HG03575 (cell line): ENCODE results near the gene SLC27A4.
"Not testable (repeated sequence)": the region's sequence is repeated elsewhere in the genome, so short reads cannot be mapped to it uniquely, and the experiment has no call there.

Source experiments
- ATAC-seq: cut with Tn5 transposase; IDR thresholded peaks from one replicate; pipeline ENCODE4 v1.9.1; 2021; ENCODE audit not compliant: unreplicated experiment, insufficient number of reproducible peaks, low FRiP score; ENCODE audit errors: extremely low read depth

SLC27A4 gene

GRCh38 chr9:128323212-128323730 lies 17.1 kb upstream of the SLC27A4 start:
- no peak for ATAC-seq

- no peak for ATAC-seq
Observed at GRCh38 chr9:128323791-128324190, 16.5 kb upstream of the SLC27A4 start.

- no peak for ATAC-seq
Observed at GRCh38 chr9:128324401-128324800, 15.9 kb upstream of the SLC27A4 start.

DNA sequence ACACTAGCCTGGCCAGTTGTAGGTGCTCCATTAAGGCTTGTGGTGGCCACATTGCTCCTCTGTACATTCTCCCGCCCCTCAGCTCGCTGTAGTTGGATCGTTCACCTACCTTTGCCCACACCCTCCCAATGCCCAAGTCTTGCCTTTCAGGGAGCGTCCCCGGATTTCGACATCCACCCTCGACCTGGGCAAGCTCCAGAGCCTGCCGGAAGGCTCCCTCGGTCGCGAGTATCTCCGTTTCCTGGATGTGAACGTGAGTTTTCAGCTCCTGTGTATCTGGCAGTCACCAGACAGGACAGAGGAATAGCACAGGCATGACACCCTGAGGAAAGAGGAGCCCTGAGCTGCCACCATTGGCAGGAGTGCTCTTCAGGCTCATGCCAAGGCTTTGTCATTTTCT lies 14.7 kb upstream of the SLC27A4 start:
- no peak for ATAC-seq

DNA sequence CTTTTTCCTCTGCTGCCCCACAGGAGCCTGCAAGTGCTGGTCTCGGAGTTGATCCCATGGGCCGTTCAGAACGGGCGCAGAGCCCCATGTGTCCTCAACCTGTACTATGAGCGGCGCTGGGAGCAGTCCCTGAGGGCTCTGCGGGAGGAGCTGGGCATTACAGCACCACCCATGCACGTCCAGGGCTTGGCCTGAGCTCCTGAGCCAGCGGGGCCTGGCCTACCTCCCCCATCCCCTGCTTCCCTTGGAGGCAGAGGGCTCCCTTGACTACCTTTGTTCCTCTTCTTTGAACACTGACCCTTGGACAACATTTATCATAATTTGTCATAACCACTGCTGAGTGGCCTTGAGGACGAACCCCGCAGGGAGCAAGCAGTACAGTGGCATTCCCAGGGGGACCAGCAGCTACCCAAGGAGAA lies 6.9 kb upstream of the SLC27A4 start:
- ATAC-seq = no peak

DNA sequence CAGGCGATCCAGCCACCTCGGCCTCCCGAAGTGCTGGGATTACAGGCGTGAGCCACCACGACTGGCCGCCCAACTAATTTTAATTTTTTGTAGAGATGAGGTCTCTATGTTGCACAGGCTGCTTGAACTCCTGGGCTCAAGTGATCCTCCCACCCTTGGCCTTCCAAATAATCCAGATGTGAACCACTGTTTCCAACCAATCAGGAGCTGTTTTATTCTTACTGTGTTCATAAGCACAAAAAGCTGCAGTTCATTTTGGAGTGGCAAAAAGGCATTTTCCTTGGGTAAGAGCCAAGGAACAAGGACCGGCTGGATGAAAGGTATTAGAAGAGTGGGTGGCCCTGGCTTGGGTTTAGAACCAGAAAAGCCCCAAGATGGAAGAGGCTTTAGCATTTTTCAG lies 5.2 kb upstream of the SLC27A4 start:
- ATAC-seq = no peak

DNA sequence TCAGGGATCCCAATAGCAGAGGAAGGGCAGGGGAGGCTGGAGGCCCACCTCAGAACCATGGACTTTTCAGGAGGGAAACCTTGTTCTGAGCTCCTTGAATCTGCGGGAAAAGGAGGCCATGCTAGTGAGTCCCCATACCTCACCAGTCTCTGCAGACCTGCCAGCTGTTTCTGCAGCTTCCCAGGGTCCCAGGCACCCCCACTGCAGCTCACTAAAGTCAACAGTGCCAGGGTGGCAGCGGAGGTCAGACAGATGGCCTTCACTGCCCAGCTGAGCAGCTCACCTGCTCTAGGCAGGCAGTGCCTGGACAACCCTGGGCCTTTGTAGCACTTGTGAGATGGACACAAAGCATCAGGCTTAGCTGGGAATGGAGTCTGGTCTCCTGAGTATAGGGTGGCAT lies 4.4 kb upstream of the SLC27A4 start:
- ATAC-seq = no peak

DNA sequence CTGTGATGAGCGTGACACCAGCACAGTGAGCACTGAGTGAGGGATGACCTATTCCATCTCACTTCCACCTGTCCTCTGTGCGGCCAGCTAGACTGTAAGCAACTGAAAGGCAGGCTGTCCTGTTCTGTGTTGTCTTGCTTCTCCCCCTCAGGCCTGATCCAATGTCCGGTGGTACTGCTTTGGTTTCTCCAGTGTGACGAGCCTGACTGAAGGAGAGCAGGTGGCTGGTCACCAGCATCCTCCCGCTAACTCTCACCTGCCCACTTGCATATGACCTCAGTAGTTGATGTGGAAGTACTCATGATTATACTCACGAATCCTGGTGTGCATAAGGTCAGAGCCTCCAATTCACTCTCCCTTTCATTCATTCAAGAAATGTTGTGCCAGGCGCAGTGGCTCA lies 2.4 kb upstream of the SLC27A4 start:
- no peak for ATAC-seq

GRCh38 chr9:128338852-128339614 lies 1.3 kb upstream of the SLC27A4 start:
- ATAC-seq = not testable (repeated sequence)

DNA sequence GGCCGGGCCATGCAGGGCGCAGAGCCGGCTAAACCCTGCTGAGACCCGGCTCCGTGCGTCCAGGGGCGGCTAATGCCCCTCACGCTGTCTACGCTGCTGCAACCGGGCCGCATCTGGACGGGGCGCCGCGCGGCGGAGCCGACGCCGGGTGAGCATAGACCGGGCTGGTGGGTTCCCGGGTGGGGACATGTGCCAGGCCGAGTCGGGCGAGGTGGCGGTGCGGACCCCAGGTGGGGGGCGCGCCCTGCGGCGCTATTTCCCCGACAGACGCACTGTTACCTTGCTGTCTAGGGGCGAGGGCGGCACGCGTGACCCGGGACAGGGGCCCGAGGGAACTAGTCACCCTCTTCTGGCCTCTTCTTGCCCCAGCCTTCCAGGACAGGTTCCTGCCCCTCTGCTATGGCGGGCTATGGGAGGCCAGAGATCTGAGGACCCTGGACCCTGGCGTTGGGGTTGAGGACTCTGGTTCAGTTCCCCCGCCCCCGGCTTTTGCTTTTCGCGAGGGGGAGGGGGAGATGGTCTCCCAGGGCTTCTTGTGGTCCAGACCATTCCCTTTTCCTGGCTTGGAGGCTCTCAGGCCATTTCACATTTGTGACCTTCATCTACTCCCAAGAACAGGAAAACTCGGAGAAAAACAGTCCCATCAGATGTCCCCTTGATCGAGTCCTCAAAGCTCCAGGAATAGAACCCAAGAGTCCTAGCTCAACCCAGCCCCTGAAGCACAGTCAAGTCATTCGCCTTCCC lies 536 bp downstream of the SLC27A4 start:
- no peak for ATAC-seq

- ATAC-seq = no peak
Observed at GRCh38 chr9:128341435-128341849, 1.1 kb downstream of the SLC27A4 start.

DNA sequence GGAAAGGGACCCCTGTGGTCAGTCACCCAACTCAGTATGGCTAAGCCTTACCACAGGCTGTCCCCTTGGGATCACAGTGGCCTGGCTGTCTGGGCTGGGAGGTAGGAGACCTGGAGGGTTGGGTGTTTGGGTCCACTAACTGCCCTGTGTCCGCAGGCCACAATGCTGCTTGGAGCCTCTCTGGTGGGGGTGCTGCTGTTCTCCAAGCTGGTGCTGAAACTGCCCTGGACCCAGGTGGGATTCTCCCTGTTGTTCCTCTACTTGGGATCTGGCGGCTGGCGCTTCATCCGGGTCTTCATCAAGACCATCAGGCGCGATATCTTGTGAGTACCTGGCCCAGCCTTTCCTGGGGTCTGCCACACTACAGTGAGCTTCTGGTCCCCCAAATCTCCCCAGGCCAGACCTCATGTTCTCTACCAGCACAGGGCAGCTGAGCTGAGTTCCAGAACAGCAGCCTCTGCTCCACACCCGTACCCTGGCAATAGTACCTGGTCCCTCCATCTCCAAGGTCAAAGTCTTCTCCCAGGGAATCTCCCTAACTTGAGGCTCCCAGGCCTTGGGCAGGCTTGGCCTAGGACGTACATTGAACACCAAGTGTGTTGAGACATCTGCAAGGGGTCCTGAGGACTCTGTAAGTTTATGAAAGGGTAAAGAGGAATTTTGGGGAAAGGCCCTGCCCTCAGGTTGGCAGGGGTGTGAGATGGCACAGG lies 2.8 kb downstream of the SLC27A4 start:
- no peak for ATAC-seq

GRCh38 chr9:128343855-128344254 lies 3.5 kb downstream of the SLC27A4 start:
- no peak for ATAC-seq

DNA sequence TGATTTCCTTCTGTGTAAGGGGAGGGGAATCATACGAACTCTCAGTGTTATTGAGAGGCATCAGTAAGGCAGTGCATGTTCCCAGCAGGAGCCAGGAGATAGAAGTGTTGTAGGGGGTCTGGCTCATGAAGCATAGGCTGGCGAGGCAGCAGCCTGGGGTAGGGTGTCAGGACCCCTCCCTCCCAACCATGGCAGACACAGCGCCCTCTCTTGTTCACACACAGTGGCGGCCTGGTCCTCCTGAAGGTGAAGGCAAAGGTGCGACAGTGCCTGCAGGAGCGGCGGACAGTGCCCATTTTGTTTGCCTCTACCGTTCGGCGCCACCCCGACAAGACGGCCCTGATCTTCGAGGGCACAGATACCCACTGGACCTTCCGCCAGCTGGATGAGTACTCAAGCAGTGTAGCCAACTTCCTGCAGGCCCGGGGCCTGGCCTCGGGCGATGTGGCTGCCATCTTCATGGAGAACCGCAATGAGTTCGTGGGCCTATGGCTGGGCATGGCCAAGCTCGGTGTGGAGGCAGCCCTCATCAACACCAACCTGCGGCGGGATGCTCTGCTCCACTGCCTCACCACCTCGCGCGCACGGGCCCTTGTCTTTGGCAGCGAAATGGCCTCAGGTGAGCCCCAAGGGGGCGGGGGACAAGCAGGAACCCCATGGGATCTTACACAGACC lies 4.7 kb downstream of the SLC27A4 start:
- no peak for ATAC-seq

DNA sequence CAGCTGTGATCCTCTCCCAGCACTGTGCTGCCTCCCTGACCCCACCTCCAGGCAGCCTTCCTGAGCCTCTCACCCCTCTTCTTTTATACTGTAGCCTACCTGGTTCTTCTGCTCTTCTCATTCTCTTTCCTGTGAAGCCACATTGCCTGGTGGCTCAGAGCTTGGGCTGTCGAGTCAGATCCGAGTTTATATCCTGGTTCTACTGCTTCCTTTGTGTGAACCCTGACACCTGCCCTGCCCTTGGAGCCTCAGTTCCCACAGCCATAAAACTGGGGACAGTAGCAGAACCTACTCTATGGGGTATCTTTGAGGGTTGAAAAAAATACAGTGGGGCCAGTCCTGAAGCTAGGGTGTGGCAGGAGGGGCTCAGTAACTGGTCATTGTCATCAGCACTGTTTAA lies 8.8 kb downstream of the SLC27A4 start:
- ATAC-seq = no peak

DNA sequence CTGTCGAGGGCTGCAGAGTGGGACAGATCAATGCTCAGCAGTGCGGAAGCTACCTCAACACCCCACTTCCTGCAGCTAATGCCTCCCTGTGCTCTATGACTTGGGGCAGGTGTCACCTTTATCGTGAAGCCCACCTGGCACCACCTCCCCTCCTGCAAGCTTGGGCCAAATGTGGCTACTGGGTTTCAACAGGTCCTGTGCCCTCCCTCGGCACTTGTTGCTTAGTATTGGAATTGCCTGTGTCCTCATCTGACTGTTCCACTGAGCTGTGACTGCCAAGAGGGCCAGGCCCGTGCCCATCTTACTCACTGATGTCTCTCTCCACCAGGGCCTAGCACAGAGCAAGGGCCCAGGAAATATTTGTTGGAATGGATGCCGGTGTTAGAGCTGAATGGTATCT lies 9.4 kb downstream of the SLC27A4 start:
- ATAC-seq = no peak

DNA sequence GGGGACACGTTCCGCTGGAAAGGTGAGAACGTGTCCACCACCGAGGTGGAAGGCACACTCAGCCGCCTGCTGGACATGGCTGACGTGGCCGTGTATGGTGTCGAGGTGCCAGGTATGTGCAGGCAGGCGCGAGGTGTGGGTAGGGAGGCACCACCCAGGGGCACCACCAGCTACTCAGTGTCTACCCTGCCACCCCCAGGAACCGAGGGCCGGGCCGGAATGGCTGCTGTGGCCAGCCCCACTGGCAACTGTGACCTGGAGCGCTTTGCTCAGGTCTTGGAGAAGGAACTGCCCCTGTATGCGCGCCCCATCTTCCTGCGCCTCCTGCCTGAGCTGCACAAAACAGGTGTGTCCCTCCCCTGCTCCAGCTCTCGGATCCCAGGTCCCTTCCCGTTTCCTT lies 15.1 kb downstream of the SLC27A4 start:
- no peak for ATAC-seq

- ATAC-seq = no peak
Observed at GRCh38 chr9:128358090-128358489, 17.8 kb downstream of the SLC27A4 start.

GRCh38 chr9:128358861-128359260 lies 18.5 kb downstream of the SLC27A4 start:
- no peak for ATAC-seq
